CD14-positive monocyte (primary cell): ENCODE data around the gene BLOC1S4. TPM values are rescaled to one million over a fixed set of nuclear protein-coding genes. Genes with fewer than 3 reads are reported as not detected.

ENCODE experiments used
- DNase-seq, 3 donors: peaks; one replicate each; pipeline ENCODE4 v3.0.0-alpha.2; 2011 to 2022
- H2AFZ ChIP-seq: 2 replicates; pipeline ENCODE4 v1.6.0; 2012; ENCODE audit warnings: mild to moderate bottlenecking, low read depth, low read length, inconsistent platforms; ENCODE audit not compliant: insufficient read depth, poor library complexity, severe bottlenecking
- H3K27ac ChIP-seq, 2 donors: 1 replicate in 1 of 2; 2 replicates in 1 of 2; pipeline ENCODE4 v1.5.1; 2012 to 2013; ENCODE audit warnings: low read length in 2 of 2, control low read depth in 1 of 2, inconsistent platforms in 1 of 2, low read depth in 1 of 2, mild to moderate bottlenecking in 1 of 2
- H3K27me3 ChIP-seq, 2 donors: one replicate each; pipeline versions ENCODE4 v1.6.0 to v1.6.1; 2011 to 2013; ENCODE audit warnings: low read length in 2 of 2; ENCODE audit not compliant: control insufficient read depth in 2 of 2, insufficient read depth in 2 of 2
- H3K36me3 ChIP-seq, 2 donors: replicated peaks in 1 of 2; 1 replicate in 1 of 2; 2 replicates in 1 of 2; pipeline versions ENCODE4 v1.5.1 to v1.6.1; 2012 to 2013; ENCODE audit warnings: low read length in 2 of 2, control low read depth in 1 of 2, inconsistent platforms in 1 of 2, mild to moderate bottlenecking in 1 of 2; ENCODE audit not compliant: insufficient read depth in 2 of 2, control insufficient read depth in 1 of 2
- H3K4me1 ChIP-seq, 2 donors: 1 replicate in 1 of 2; 2 replicates in 1 of 2; pipeline versions ENCODE4 v1.5.1 to v1.6.1; 2012 to 2013; ENCODE audit warnings: low read length in 2 of 2, control low read depth in 1 of 2, inconsistent platforms in 1 of 2, mild to moderate bottlenecking in 1 of 2, moderate library complexity in 1 of 2; ENCODE audit not compliant: insufficient read depth in 2 of 2, control insufficient read depth in 1 of 2
- H3K4me2 ChIP-seq: replicated peaks from 2 replicates; pipeline ENCODE3; 2012; ENCODE audit warnings: low read length, moderate library complexity, mild to moderate bottlenecking; ENCODE audit not compliant: poor library complexity, severe bottlenecking; ENCODE audit errors: extremely low read depth
- H3K4me3 ChIP-seq, 3 experiments: fragments of 200-600 bp in 1 of 3; sonication (generic) in 1 of 3; replicated peaks in 1 of 3; 1 replicate in 2 of 3; 2 replicates in 1 of 3; pipeline ENCODE4 v1.5.1; 2011 to 2013; ENCODE audit warnings: low read length in 3 of 3, mild to moderate bottlenecking in 3 of 3, control low read depth in 2 of 3, low read depth in 2 of 3, inconsistent platforms in 1 of 3, moderate library complexity in 1 of 3
- H3K79me2 ChIP-seq: 2 replicates; pipeline ENCODE4 v1.6.0; 2012; ENCODE audit warnings: mild to moderate bottlenecking, control low read depth, inconsistent platforms, low read length, moderate library complexity; ENCODE audit not compliant: insufficient read depth
- H3K9ac ChIP-seq: 2 replicates; pipeline ENCODE4 v1.6.0; 2017; ENCODE audit warnings: low read length, mild to moderate bottlenecking; ENCODE audit not compliant: insufficient read depth, poor library complexity, severe bottlenecking
- H3K9me3 ChIP-seq, 2 donors: replicated peaks in 1 of 2; 1 replicate in 1 of 2; 2 replicates in 1 of 2; pipeline versions ENCODE4 v1.5.1 to v1.6.1; 2012 to 2013; ENCODE audit warnings: low read length in 2 of 2, control low read depth in 1 of 2; ENCODE audit not compliant: control insufficient read depth in 1 of 2, insufficient read depth in 1 of 2
- H4K20me1 ChIP-seq: 2 replicates; pipeline ENCODE4 v1.6.0; 2012; ENCODE audit warnings: mild to moderate bottlenecking, low read length, control low read depth, moderate library complexity; ENCODE audit not compliant: insufficient read depth
- H3K27ac Mint-ChIP-seq, 7 donors: one replicate each; pipeline ENCODE4 v1.8.0; 2020; ENCODE audit warnings: mild to moderate bottlenecking in 7 of 7, mixed read lengths in 7 of 7, moderate library complexity in 6 of 7, inconsistent platforms in 2 of 7
- H3K27me3 Mint-ChIP-seq, 3 donors: one replicate each; pipeline ENCODE4 v1.8.0; 2021 to 2022; ENCODE audit warnings: low read depth in 3 of 3, mild to moderate bottlenecking in 3 of 3, mixed read lengths in 3 of 3, moderate library complexity in 3 of 3, inconsistent platforms in 1 of 3
- H3K36me3 Mint-ChIP-seq, 2 donors: one replicate each; pipeline ENCODE4 v1.8.0; 2020; ENCODE audit warnings: mixed read lengths in 2 of 2, inconsistent platforms in 1 of 2, mild to moderate bottlenecking in 1 of 2
- H3K4me1 Mint-ChIP-seq: one replicate; pipeline ENCODE4 v1.8.0; 2020; ENCODE audit warnings: mild to moderate bottlenecking, mixed read lengths
- H3K4me3 Mint-ChIP-seq, 2 donors: one replicate each; pipeline ENCODE4 v1.8.0; 2020; ENCODE audit warnings: mild to moderate bottlenecking in 2 of 2, mixed read lengths in 2 of 2, moderate library complexity in 1 of 2
- H3K9me3 Mint-ChIP-seq, 7 donors: one replicate each; pipeline ENCODE4 v1.8.0; 2020 to 2022; ENCODE audit warnings: mixed read lengths in 7 of 7, mild to moderate bottlenecking in 6 of 7, moderate library complexity in 6 of 7, inconsistent platforms in 2 of 7
- WGBS: methylation state at CpG from one replicate; pipeline ENCODE4 v1.1.5; 2013; ENCODE audit warnings: missing lambda C conversion rate; ENCODE audit not compliant: insufficient coverage; 5-methylcytosine and 5-hydroxymethylcytosine counted together
- intact Hi-C, 2 donors: fragments of 100-400 bp; cut with micrococcal nuclease; formaldehyde crosslinking; loops; one replicate each; pipeline versions ENCODE4 v1.15.0 to v1.15.1; 2023
- polyA plus RNA-seq, 3 donors: library from polyadenylated mRNA; depleted of rRNA in 1 of 3; unstranded in 2 of 3; stranded (reverse) in 1 of 3; fragments of 300-500 nt in 2 of 3; fragments of >200 nt in 1 of 3; fragmentation: Illumina TruSeq in 2 of 3; gene quantifications; 1 replicate in 2 of 3; 2 replicates in 1 of 3; pipeline ENCODE4 v1.2.3, GENCODE V29; 2012 to 2021
- TF ChIP-seq, protein P1 (sequence below): fragments of 200-600 bp; IDR thresholded peaks from one replicate; pipeline ENCODE4 v1.8.0; 2022; ENCODE audit warnings: antibody characterized with exemption, mild to moderate bottlenecking

BLOC1S4 gene
- polyA plus RNA-seq, 3 donors: 6.7 to 30.9 (median 20.1) TPM

DNA sequence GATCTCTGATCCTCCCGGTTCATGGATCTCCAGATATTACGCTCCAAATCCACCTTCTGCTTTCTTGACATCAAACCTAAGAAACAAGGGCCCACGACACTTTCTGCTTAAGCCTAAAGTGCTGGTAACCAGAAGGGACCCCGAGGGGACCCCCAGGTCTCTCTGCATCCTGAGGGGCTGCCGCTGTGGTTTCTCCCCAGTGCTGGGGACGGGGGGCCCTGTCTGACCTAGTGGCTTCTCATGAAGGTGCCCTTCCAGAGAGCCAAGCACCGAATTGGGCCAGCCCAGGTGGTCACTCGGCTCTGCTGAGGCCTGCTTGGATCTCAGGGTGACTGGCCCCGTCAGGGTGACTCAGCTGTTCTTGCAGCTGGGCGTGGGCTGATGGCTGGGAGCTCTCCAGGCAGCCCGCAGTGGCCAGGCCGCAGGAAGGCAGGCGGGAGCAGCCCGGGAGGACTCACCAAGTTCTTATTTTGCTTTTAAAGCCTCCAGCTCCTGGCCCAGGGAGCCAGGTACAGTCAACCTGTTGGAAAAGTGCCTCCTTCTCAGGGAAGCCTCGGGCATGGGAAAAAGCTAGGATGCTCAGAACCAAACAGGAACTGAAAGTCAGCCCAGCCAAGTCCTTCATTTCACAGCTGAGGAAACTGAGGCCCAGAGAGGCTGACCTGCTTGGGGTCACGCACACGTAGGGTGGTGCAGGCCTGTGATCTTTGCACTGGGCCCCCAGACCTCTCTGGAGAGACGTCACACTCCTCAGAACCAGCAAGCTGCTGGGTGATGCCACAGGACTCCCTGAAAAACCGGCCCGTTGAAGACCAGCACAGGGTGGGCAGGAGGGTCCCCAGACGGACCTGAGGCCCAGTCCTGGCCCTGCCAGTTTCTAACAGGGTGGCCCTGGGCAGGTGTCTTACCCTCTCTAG is 16.7 kb downstream of the BLOC1S4 start:
- intact Hi-C loops: no loop called here
- H3K9me3 Mint-ChIP-seq: peaks cover 0 to 4% (median 0%) of the 10 kb centered on the region in 7 donors
- peak overlapping the region; percentile 42 for H3K4me2 ChIP-seq

More for the DNA sequence above, 16.7 kb downstream of the BLOC1S4 start:
- peaks cover 2 to 31% (median 9%) of the 10 kb centered on the region in 3 donors for H3K27me3 Mint-ChIP-seq
- Histone ChIP-seq H3K9ac (peak overlapping the region; percentile 22), H3K79me2 (no peaks in the 10 kb centered on the region), H3K9me3 (no peaks in the 10 kb centered on the region), H2AFZ (peak overlapping the region; percentile 59), H3K27ac (no peak overlapping the region), H3K36me3 (no peaks in the 10 kb centered on the region), H3K4me3 (peak overlapping the region in 1 of 3 experiments; percentile 50), H3K4me1 (peaks cover 10 to 13% of the 10 kb centered on the region in 2 donors), H4K20me1 (no peaks in the 10 kb centered on the region), H3K27me3 (no peaks in the 10 kb centered on the region)
- peak; percentile 38 to 61 (median 50) for DNase-seq
- H3K27ac Mint-ChIP-seq: peak overlapping the region in 4 of 7 donors; percentile 10 to 73 (median 40)
- H3K4me3 Mint-ChIP-seq: peak overlapping the region; percentile 26 to 53
- TF ChIP-seq, protein P1, sequence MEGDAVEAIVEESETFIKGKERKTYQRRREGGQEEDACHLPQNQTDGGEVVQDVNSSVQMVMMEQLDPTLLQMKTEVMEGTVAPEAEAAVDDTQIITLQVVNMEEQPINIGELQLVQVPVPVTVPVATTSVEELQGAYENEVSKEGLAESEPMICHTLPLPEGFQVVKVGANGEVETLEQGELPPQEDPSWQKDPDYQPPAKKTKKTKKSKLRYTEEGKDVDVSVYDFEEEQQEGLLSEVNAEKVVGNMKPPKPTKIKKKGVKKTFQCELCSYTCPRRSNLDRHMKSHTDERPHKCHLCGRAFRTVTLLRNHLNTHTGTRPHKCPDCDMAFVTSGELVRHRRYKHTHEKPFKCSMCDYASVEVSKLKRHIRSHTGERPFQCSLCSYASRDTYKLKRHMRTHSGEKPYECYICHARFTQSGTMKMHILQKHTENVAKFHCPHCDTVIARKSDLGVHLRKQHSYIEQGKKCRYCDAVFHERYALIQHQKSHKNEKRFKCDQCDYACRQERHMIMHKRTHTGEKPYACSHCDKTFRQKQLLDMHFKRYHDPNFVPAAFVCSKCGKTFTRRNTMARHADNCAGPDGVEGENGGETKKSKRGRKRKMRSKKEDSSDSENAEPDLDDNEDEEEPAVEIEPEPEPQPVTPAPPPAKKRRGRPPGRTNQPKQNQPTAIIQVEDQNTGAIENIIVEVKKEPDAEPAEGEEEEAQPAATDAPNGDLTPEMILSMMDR: no peak
- WGBS: 50% methylated on average over 19 of the region's 21 CpGs
- H3K36me3 Mint-ChIP-seq: no peaks in the 10 kb centered on the region
- H3K4me1 Mint-ChIP-seq: peaks cover 10% of the 10 kb centered on the region
